H9 (cell line): Measurements from ENCODE around the gene TUB. TPM values are rescaled to one million over a fixed set of nuclear protein-coding genes. Genes with fewer than 3 reads are reported as not detected.

Source experiments
- DNase-seq: peaks from one replicate; pipeline ENCODE4 v3.0.0-alpha.2; 2017
- H2AFZ ChIP-seq: one replicate; pipeline ENCODE4 v1.6.1; 2013; ENCODE audit warnings: mild to moderate bottlenecking, low read length, control low read depth, moderate library complexity
- H2AK5ac ChIP-seq: 2 replicates; pipeline ENCODE4 v1.6.1; 2013; ENCODE audit warnings: low read length, control low read depth, mixed read lengths; ENCODE audit not compliant: insufficient read length
- H2BK120ac ChIP-seq: one replicate; pipeline ENCODE4 v1.6.1; 2013; ENCODE audit warnings: low read depth, mild to moderate bottlenecking, low read length, control low read depth, inconsistent platforms; ENCODE audit not compliant: poor library complexity, severe bottlenecking
- H2BK12ac ChIP-seq: 2 replicates; pipeline ENCODE4 v1.6.1; 2013; ENCODE audit warnings: low read length, control low read depth, mixed read lengths, low read depth; ENCODE audit not compliant: insufficient read length
- H2BK15ac ChIP-seq: 2 replicates; pipeline ENCODE4 v1.6.1; 2013; ENCODE audit warnings: low read depth, low read length, control low read depth
- H2BK20ac ChIP-seq: one replicate; pipeline ENCODE4 v1.6.1; 2013; ENCODE audit warnings: low read depth, mild to moderate bottlenecking, low read length, control low read depth, inconsistent platforms; ENCODE audit not compliant: poor library complexity, severe bottlenecking
- H2BK5ac ChIP-seq: 2 replicates; pipeline ENCODE4 v1.6.1; 2013; ENCODE audit warnings: low read length, control low read depth, mixed read lengths; ENCODE audit not compliant: insufficient read length
- H3K14ac ChIP-seq: 2 replicates; pipeline ENCODE4 v1.6.1; 2013; ENCODE audit warnings: low read length, control low read depth; ENCODE audit not compliant: insufficient read depth
- H3K18ac ChIP-seq: 2 replicates; pipeline ENCODE4 v1.6.1; 2013; ENCODE audit warnings: low read depth, mild to moderate bottlenecking, mixed read lengths, low read length, control low read depth; ENCODE audit not compliant: insufficient read length
- H3K23ac ChIP-seq: 2 replicates; pipeline ENCODE4 v1.6.1; 2013; ENCODE audit warnings: low read length, control low read depth, mixed read lengths, low read depth; ENCODE audit not compliant: insufficient read length
- H3K23me2 ChIP-seq: 2 replicates; pipeline ENCODE4 v1.6.1; 2013; ENCODE audit warnings: low read depth, mild to moderate bottlenecking, mixed read lengths, low read length, control low read depth; ENCODE audit not compliant: insufficient read length, poor library complexity, severe bottlenecking
- H3K27ac ChIP-seq: 2 replicates; pipeline ENCODE4 v1.5.1; 2013; ENCODE audit warnings: low read length, control low read depth, mixed read lengths, low read depth; ENCODE audit not compliant: insufficient read length
- H3K27me3 ChIP-seq: 2 replicates; pipeline ENCODE4 v1.6.1; 2013; ENCODE audit warnings: low read length, control low read depth, inconsistent platforms; ENCODE audit not compliant: insufficient read depth
- H3K4ac ChIP-seq: 2 replicates; pipeline ENCODE4 v1.6.1; 2013; ENCODE audit warnings: low read depth, mild to moderate bottlenecking, control low read depth, inconsistent platforms, low read length, moderate library complexity
- H3K4me1 ChIP-seq: 2 replicates; pipeline ENCODE4 v1.6.1; 2013; ENCODE audit warnings: low read length, control low read depth, inconsistent platforms; ENCODE audit not compliant: insufficient read depth
- H3K4me2 ChIP-seq: 2 replicates; pipeline ENCODE4 v1.6.1; 2013; ENCODE audit warnings: low read length, control low read depth, mixed read lengths; ENCODE audit not compliant: insufficient read length, insufficient read depth
- H3K56ac ChIP-seq: 2 replicates; pipeline ENCODE4 v1.6.1; 2013; ENCODE audit warnings: low read depth, mild to moderate bottlenecking, mixed read lengths, low read length, control low read depth; ENCODE audit not compliant: insufficient read length
- H3K79me1 ChIP-seq: 2 replicates; pipeline ENCODE4 v1.6.1; 2013; ENCODE audit warnings: low read depth, mild to moderate bottlenecking, moderate library complexity, low read length, control low read depth, inconsistent platforms; ENCODE audit not compliant: insufficient read depth, poor library complexity, severe bottlenecking
- H3K79me2 ChIP-seq: 2 replicates; pipeline ENCODE4 v1.6.1; 2013; ENCODE audit warnings: low read length, control low read depth, inconsistent platforms; ENCODE audit not compliant: insufficient read depth
- H3K9ac ChIP-seq: 2 replicates; pipeline ENCODE4 v1.6.1; 2013; ENCODE audit warnings: low read length, control low read depth, mixed read lengths; ENCODE audit not compliant: insufficient read length; ENCODE audit errors: extremely low read depth
- H3K9me3 ChIP-seq: one replicate; pipeline ENCODE4 v1.6.1; 2013; ENCODE audit warnings: low read depth, low read length, inconsistent platforms; ENCODE audit not compliant: control insufficient read depth
- H3T11ph ChIP-seq: one replicate; pipeline ENCODE4 v1.6.1; 2013; ENCODE audit warnings: mild to moderate bottlenecking, low read length, control low read depth, inconsistent platforms
- H4K20me1 ChIP-seq: one replicate; pipeline ENCODE4 v1.6.1; 2013; ENCODE audit not compliant: control insufficient read depth, insufficient read length, insufficient read depth
- H4K5ac ChIP-seq: 2 replicates; pipeline ENCODE4 v1.6.1; 2013; ENCODE audit warnings: low read depth, mild to moderate bottlenecking, mixed read lengths, low read length, control low read depth; ENCODE audit not compliant: insufficient read length
- H4K8ac ChIP-seq: replicated peaks from 2 replicates; pipeline ENCODE4 v1.6.1; 2013; ENCODE audit warnings: low read length, control low read depth, mixed read lengths, low read depth; ENCODE audit not compliant: insufficient read length
- H4K91ac ChIP-seq: 2 replicates; pipeline ENCODE4 v1.6.1; 2013; ENCODE audit warnings: low read depth, mild to moderate bottlenecking, moderate library complexity, mixed read lengths, low read length, control low read depth; ENCODE audit not compliant: insufficient read length
- H3K27ac Mint-ChIP-seq, 3 experiments: 2 replicates in 2 of 3; 3 replicates in 1 of 3; pipeline ENCODE4 v1.8.0; 2020 to 2021; ENCODE audit warnings: mixed read lengths in 3 of 3, mild to moderate bottlenecking in 1 of 3, moderate library complexity in 1 of 3
- H3K27me3 Mint-ChIP-seq: 2 replicates; pipeline ENCODE4 v1.8.0; 2021; ENCODE audit warnings: low read depth, mild to moderate bottlenecking, moderate library complexity, mixed read lengths
- H3K36me3 Mint-ChIP-seq, 3 experiments: 2 replicates in 2 of 3; 3 replicates in 1 of 3; pipeline ENCODE4 v1.8.0; 2020 to 2021; ENCODE audit warnings: low read depth in 3 of 3, mixed read lengths in 3 of 3; ENCODE audit not compliant: insufficient read depth in 1 of 3
- H3K4me1 Mint-ChIP-seq, 2 experiments: 2 replicates each; pipeline ENCODE4 v1.8.0; 2020; ENCODE audit warnings: mixed read lengths in 2 of 2
- H3K4me3 Mint-ChIP-seq, 2 experiments: 2 replicates in 1 of 2; 3 replicates in 1 of 2; pipeline ENCODE4 v1.8.0; 2020 to 2021; ENCODE audit warnings: mild to moderate bottlenecking in 2 of 2, mixed read lengths in 2 of 2, moderate library complexity in 1 of 2
- H3K9me3 Mint-ChIP-seq, 2 experiments: 2 replicates in 1 of 2; 3 replicates in 1 of 2; pipeline ENCODE4 v1.8.0; 2020; ENCODE audit warnings: mild to moderate bottlenecking in 2 of 2, mixed read lengths in 2 of 2, moderate library complexity in 1 of 2
- CTCF ChIP-seq: fragments of 200-600 bp; sonication (generic); conservative IDR thresholded peaks from 3 replicates; pipeline ENCODE4 v1.8.0; 2021; ENCODE audit warnings: antibody characterized with exemption, mild to moderate bottlenecking
- WGBS: extraction: QIAGEN DNeasy Blood & Tissue Kit; methylation state at CpG from one replicate; pipeline ENCODE4 v1.1.7; 2013; ENCODE audit warnings: missing lambda C conversion rate, low lambda C conversion rate, mixed read lengths; ENCODE audit not compliant: insufficient read length; ENCODE audit errors: extremely low coverage; 5-methylcytosine and 5-hydroxymethylcytosine counted together
- total RNA-seq: library from RNA; stranded (reverse); gene quantifications from 2 replicates; pipeline ENCODE4 v1.2.1, GENCODE V29; 2021

TUB gene
- total RNA-seq, 1 experiment from 2014 or later: 14.8 TPM

DNA sequence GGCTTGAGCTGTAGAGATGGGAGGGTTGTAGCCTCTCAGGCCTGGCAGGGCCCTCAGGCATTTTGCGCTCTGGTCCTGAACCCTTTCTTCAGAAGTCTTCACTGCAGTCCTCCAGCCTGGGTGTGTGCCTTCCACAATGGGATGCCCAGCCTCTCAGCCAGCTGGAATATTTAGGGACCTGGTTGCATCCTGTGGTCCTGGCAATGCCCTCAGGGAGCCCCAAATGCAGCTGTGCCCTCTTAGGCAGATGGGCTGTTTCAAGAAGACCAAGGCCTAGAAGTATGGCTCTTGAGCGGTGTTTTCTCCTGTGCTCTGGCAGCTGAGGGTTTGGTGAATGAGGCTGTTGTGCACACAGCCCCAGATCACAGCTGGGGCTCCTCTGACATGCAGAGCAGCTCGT lies 6.7 kb downstream of the TUB start:
- Mint-ChIP-seq H3K27me3 (peaks cover 4% of the 10 kb centered on the region), H3K4me1 (peaks cover 45 to 46% of the 10 kb centered on the region in 2 experiments), H3K36me3 (peaks cover 0 to 10% (median 3%) of the 10 kb centered on the region in 3 experiments; a peak in 5 of 7 replicates), H3K27ac (peak overlapping the region in 1 of 3 experiments; percentile 82; a peak in 1 of 7 replicates), H3K4me3 (no peak overlapping the region), H3K9me3 (peaks cover 0 to 2% of the 10 kb centered on the region in 2 experiments; a peak in 1 of 5 replicates)
- Histone ChIP-seq H2BK5ac (no peak overlapping the region), H2BK120ac (no peak overlapping the region), H3K79me2 (no peaks in the 10 kb centered on the region), H2BK20ac (no peak overlapping the region), H3T11ph (no peak overlapping the region), H4K8ac (no peak overlapping the region), H3K9me3 (no peaks in the 10 kb centered on the region), H2AFZ (no peak overlapping the region), H3K14ac (no peak overlapping the region), H2BK15ac (no peak overlapping the region), H4K91ac (no peak overlapping the region), H3K4me1 (peaks cover 7% of the 10 kb centered on the region; the same call in 1 of the 2 replicates), H2BK12ac (no peak overlapping the region), H3K18ac (no peak overlapping the region), H3K9ac (no peak overlapping the region), H3K4me2 (no peak overlapping the region), H4K20me1 (no peaks in the 10 kb centered on the region), H4K5ac (no peak overlapping the region), H3K79me1 (no peaks in the 10 kb centered on the region), H3K23ac (no peak overlapping the region), H3K27ac (no peak overlapping the region), H2AK5ac (no peak overlapping the region), H3K27me3 (no peaks in the 10 kb centered on the region), H3K4ac (no peak overlapping the region), H3K56ac (no peak overlapping the region), H3K23me2 (no peaks in the 10 kb centered on the region)
- no peak for DNase-seq
- WGBS: no CpG with 5 or more reads among the region's 3 CpGs
- no peak for TF ChIP-seq CTCF
